SK-N-SH (cell line): ENCODE data around the gene ZC3H4.

Experiments
- CTCF ChIP-seq: fragments of 200-600 bp; sonication (generic); IDR thresholded peaks from 2 replicates; pipeline ENCODE4 v1.6.1; 2017; ENCODE audit warnings: antibody characterized with exemption, mild to moderate bottlenecking, moderate library complexity
- EZH2phosphoT487 ChIP-seq: fragments of 200-600 bp; sonication (generic); IDR thresholded peaks from 2 replicates; pipeline ENCODE4 v1.6.1; 2017; ENCODE audit warnings: low read depth, mixed run types, mild to moderate bottlenecking, antibody characterized with exemption, moderate library complexity, borderline replicate concordance
- GABPA ChIP-seq: IDR thresholded peaks from 2 replicates; pipeline ENCODE4 v1.4.0; 2012; ENCODE audit warnings: low read depth, mild to moderate bottlenecking
- MEF2A ChIP-seq: IDR thresholded peaks from 2 replicates; pipeline ENCODE4 v1.4.0; 2012; ENCODE audit warnings: low read depth, borderline replicate concordance
- MXI1 ChIP-seq: IDR thresholded peaks from 2 replicates; pipeline ENCODE4 v1.6.1; 2012; ENCODE audit warnings: mild to moderate bottlenecking, low read depth, low read length, improper control_type of control experiment
- POLR2AphosphoS5 ChIP-seq: IDR thresholded peaks from 2 replicates; pipeline ENCODE4 v1.6.1; 2012; ENCODE audit warnings: low read depth, low read length
- RAD21 ChIP-seq: IDR thresholded peaks from 2 replicates; pipeline ENCODE4 v1.6.1; 2012; ENCODE audit warnings: mild to moderate bottlenecking, low read length
- REST ChIP-seq: IDR thresholded peaks from 2 replicates; pipeline ENCODE4 v1.6.1; 2012; ENCODE audit warnings: mild to moderate bottlenecking, low read depth, low read length, moderate library complexity
- RXRA ChIP-seq: IDR thresholded peaks from 2 replicates; pipeline ENCODE4 v1.4.0; 2012; ENCODE audit warnings: low read depth, mild to moderate bottlenecking, borderline replicate concordance
- SMC3 ChIP-seq: IDR thresholded peaks from 2 replicates; pipeline ENCODE4 v1.6.1; 2012; ENCODE audit warnings: low read depth, low read length, improper control_type of control experiment
- TAF1 ChIP-seq: IDR thresholded peaks from 2 replicates; pipeline ENCODE4 v1.6.1; 2012; ENCODE audit warnings: low read depth, mild to moderate bottlenecking, low read length, moderate library complexity, borderline replicate concordance
- YY1 ChIP-seq: IDR thresholded peaks from 2 replicates; pipeline ENCODE4 v1.4.0; 2012; ENCODE audit warnings: low read depth, mild to moderate bottlenecking
- TF ChIP-seq, protein P1 (sequence below): IDR thresholded peaks from 2 replicates; pipeline ENCODE4; 2012
- TF ChIP-seq, protein P2 (sequence below): fragments of 150-350 bp; IDR thresholded peaks from 2 replicates; pipeline ENCODE4 v1.6.1; 2017; ENCODE audit warnings: antibody characterized with exemption, low read length, low read depth, borderline replicate concordance

DNA sequence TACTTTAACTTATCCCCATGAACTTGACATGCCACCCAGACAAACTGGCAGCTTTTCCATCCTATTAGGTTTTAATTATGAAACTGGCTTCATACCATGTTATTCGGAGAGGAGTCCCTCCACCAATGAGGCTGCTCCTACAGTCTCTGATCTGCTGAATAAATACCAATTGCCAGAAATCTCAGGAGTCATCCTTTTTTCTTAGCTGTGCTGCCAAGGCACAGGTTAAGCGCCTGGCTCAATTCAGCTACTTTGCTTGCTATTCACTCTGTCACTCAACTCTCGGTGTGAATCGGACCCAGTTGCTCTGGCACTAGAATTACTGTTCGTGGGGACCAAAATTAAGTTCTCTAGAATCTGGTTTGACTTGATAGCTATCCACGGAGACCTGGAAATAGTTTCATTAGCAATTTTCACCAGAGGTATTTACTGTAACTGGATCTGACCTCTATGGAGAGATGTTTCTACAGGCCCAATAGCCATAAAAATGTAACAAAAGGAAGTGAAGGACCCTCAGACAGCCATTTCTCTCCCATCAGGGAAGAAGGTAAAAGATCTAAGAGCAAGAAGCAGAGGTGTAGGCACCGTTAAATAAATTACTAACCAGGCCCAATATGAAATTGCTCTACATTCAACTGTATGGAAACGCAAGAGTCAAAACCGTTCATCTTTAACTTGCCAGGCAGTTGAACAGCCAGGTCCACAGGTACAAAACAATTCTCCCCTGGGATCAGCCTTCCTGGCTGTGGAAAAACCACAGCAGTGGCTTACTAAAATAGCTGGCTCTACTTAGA, 5.4 kb downstream of the ZC3H4 start:
- TF ChIP-seq EZH2phosphoT487 (no peak), REST (no peak), YY1 (no peak), CTCF (no peak), POLR2AphosphoS5 (no peak), SMC3 (no peak), GABPA (no peak), MEF2A (no peak), RAD21 (no peak), MXI1 (no peak), TAF1 (no peak), RXRA (no peak)
- TF ChIP-seq, protein P1, sequence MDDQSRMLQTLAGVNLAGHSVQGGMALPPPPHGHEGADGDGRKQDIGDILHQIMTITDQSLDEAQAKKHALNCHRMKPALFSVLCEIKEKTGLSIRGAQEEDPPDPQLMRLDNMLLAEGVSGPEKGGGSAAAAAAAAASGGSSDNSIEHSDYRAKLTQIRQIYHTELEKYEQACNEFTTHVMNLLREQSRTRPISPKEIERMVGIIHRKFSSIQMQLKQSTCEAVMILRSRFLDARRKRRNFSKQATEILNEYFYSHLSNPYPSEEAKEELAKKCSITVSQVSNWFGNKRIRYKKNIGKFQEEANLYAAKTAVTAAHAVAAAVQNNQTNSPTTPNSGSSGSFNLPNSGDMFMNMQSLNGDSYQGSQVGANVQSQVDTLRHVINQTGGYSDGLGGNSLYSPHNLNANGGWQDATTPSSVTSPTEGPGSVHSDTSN: no peak
- TF ChIP-seq, protein P2, sequence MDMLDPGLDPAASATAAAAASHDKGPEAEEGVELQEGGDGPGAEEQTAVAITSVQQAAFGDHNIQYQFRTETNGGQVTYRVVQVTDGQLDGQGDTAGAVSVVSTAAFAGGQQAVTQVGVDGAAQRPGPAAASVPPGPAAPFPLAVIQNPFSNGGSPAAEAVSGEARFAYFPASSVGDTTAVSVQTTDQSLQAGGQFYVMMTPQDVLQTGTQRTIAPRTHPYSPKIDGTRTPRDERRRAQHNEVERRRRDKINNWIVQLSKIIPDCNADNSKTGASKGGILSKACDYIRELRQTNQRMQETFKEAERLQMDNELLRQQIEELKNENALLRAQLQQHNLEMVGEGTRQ: no peak
